Endodermal cell (in vitro differentiated cells): Measurements from ENCODE around the gene GATAD2A. TPM values are rescaled to one million over a fixed set of nuclear protein-coding genes. Genes with fewer than 3 reads are reported as not detected.
A peak's percentile ranks its signal among the peaks of the same experiment; 100 is the strongest.

Experiments used
- DNase-seq: peaks from one replicate; pipeline ENCODE4 v3.0.0-alpha.2; 2017
- H3K27ac ChIP-seq: 2 replicates; pipeline ENCODE4 v1.5.1; 2013; ENCODE audit warnings: mild to moderate bottlenecking, low read depth, low read length, moderate library complexity
- H3K27me3 ChIP-seq: 2 replicates; pipeline ENCODE4 v1.6.1; 2013; ENCODE audit warnings: mild to moderate bottlenecking, low read length, moderate library complexity; ENCODE audit not compliant: insufficient read depth, control insufficient read depth, poor library complexity, severe bottlenecking
- H3K36me3 ChIP-seq: 2 replicates; pipeline ENCODE4 v1.7.0; 2013; ENCODE audit warnings: mild to moderate bottlenecking, low read length, moderate library complexity; ENCODE audit not compliant: control insufficient read depth, insufficient read depth
- H3K4me1 ChIP-seq: one replicate; pipeline ENCODE4 v1.7.0; 2013; ENCODE audit warnings: low read length; ENCODE audit not compliant: control insufficient read depth, insufficient read depth
- H3K4me3 ChIP-seq: 2 replicates; pipeline ENCODE4 v1.5.1; 2013; ENCODE audit warnings: mild to moderate bottlenecking, low read length, moderate library complexity
- H3K9ac ChIP-seq: 2 replicates; pipeline ENCODE4 v1.6.1; 2013; ENCODE audit warnings: mild to moderate bottlenecking, low read length, moderate library complexity; ENCODE audit not compliant: poor library complexity, severe bottlenecking; ENCODE audit errors: extremely low read depth
- H3K9me3 ChIP-seq: 2 replicates; pipeline ENCODE4 v1.6.1; 2013; ENCODE audit warnings: mild to moderate bottlenecking, low read length, moderate library complexity; ENCODE audit not compliant: control insufficient read depth
- H3K27ac Mint-ChIP-seq: 2 replicates; pipeline ENCODE4 v1.8.0; 2020; ENCODE audit warnings: mixed read lengths
- H3K27me3 Mint-ChIP-seq: 2 replicates; pipeline ENCODE4 v1.8.0; 2021; ENCODE audit warnings: mild to moderate bottlenecking, mixed read lengths; ENCODE audit not compliant: insufficient read depth
- H3K36me3 Mint-ChIP-seq: 2 replicates; pipeline ENCODE4 v1.8.0; 2020; ENCODE audit warnings: low read depth, mixed read lengths
- H3K4me1 Mint-ChIP-seq: 2 replicates; pipeline ENCODE4 v1.8.0; 2020; ENCODE audit warnings: mixed read lengths
- H3K4me3 Mint-ChIP-seq: 2 replicates; pipeline ENCODE4 v1.8.0; 2020; ENCODE audit warnings: mild to moderate bottlenecking, moderate library complexity, mixed read lengths
- H3K9me3 Mint-ChIP-seq: 2 replicates; pipeline ENCODE4 v1.8.0; 2020; ENCODE audit warnings: mild to moderate bottlenecking, mixed read lengths
- CTCF ChIP-seq: fragments of 200-600 bp; sonication (generic); conservative IDR thresholded peaks from 2 replicates; pipeline ENCODE4 v1.5.0; 2021; ENCODE audit warnings: antibody characterized with exemption, mild to moderate bottlenecking
- WGBS, 2 experiments: methylation state at CpG; one replicate each; pipeline versions ENCODE4 v1.1.5 to v1.1.7; 2013; ENCODE audit warnings: missing lambda C conversion rate in 2 of 2, mixed read lengths in 1 of 2; ENCODE audit not compliant: insufficient coverage in 1 of 2, insufficient read length in 1 of 2; 5-methylcytosine and 5-hydroxymethylcytosine counted together
- total RNA-seq, 2 donors: library from RNA; stranded (reverse); fragmentation: NEBNext Ultra II Directional in 1 of 2; extraction: Animal tissue kit (Norgen Biotek cat#: 25700) in 1 of 2; gene quantifications; 2 replicates in 1 of 2; 3 replicates in 1 of 2; pipeline ENCODE4 v1.2.1, GENCODE V29; 2021

GATAD2A gene
- total RNA-seq, 2 donors from 2014 or later = 115 to 126 TPM

GRCh38 chr19:19508217-19508616, 102.7 kb downstream of the GATAD2A start:
- Histone ChIP-seq H3K27ac (no peak overlapping the region), H3K27me3 (no peaks in the 10 kb centered on the region), H3K4me1 (no peaks in the 10 kb centered on the region), H3K36me3 (peaks cover 26% of the 10 kb centered on the region), H3K9me3 (no peaks in the 10 kb centered on the region), H3K9ac (no peak overlapping the region), H3K4me3 (no peak overlapping the region)
- 92 to 98% methylated on average over 6 to 11 of the region's 11 CpGs for WGBS, 2 experiments
- H3K9me3 Mint-ChIP-seq = no peaks in the 10 kb centered on the region
- DNase-seq = no peak
- TF ChIP-seq CTCF = no peak
- no peak overlapping the region for H3K4me3 Mint-ChIP-seq
- H3K4me1 Mint-ChIP-seq = peaks cover 2% of the 10 kb centered on the region
- no peak overlapping the region for H3K27ac Mint-ChIP-seq
- H3K36me3 Mint-ChIP-seq = peaks cover 38% of the 10 kb centered on the region
- no peaks in the 10 kb centered on the region for H3K27me3 Mint-ChIP-seq

DNA sequence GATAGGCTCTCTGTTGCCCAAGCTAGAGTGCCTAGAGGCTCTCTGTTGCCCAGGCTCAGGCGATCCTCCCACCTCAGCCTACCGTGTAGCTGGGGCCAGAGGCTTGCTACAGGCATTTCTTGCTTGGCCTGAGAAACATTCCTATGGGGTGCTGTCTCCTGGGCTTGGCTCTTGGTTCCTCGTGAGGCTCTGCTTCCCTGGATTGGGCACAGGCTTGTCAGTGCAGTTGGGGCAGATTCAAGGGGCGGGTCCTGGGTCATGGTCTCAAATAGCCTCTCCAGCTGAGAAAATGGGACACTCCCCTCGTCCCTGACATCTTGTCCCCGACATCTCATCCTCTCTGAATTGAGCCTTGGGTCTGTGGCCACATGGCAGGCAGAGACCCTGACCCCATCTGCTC, 105.0 kb downstream of the GATAD2A start:
- H3K27ac Mint-ChIP-seq = no peak overlapping the region
- WGBS, 2 experiments = 79 to 82% methylated on average over 6 of the region's 6 CpGs
- DNase-seq = peak; percentile 79
- H3K9ac ChIP-seq = no peak overlapping the region
- no peaks in the 10 kb centered on the region for H3K9me3 Mint-ChIP-seq
- H3K27me3 Mint-ChIP-seq = no peaks in the 10 kb centered on the region
- no peak overlapping the region for H3K4me3 ChIP-seq
- H3K27me3 ChIP-seq = no peaks in the 10 kb centered on the region
- H3K9me3 ChIP-seq = no peaks in the 10 kb centered on the region
- H3K27ac ChIP-seq = no peak overlapping the region
- peaks cover 8% of the 10 kb centered on the region for H3K36me3 ChIP-seq
- H3K4me3 Mint-ChIP-seq = no peak overlapping the region
- H3K4me1 ChIP-seq = no peaks in the 10 kb centered on the region
- peaks cover 18% of the 10 kb centered on the region for H3K36me3 Mint-ChIP-seq
- TF ChIP-seq CTCF = no peak
- peaks cover 2% of the 10 kb centered on the region for H3K4me1 Mint-ChIP-seq

- no peaks in the 10 kb centered on the region for H3K4me1 ChIP-seq
- H3K36me3 Mint-ChIP-seq = peaks cover 5% of the 10 kb centered on the region
- H3K27ac ChIP-seq = no peak overlapping the region
- no peaks in the 10 kb centered on the region for H3K9me3 ChIP-seq
- no peak for DNase-seq
- H3K9me3 Mint-ChIP-seq = no peaks in the 10 kb centered on the region
- no peaks in the 10 kb centered on the region for H3K27me3 ChIP-seq
- TF ChIP-seq CTCF = no peak
- no peak overlapping the region for H3K4me3 Mint-ChIP-seq
- H3K4me3 ChIP-seq = no peak overlapping the region
- 96 to 98% methylated on average over 17 of the region's 17 CpGs for WGBS, 2 experiments
- H3K36me3 ChIP-seq = peaks cover 9% of the 10 kb centered on the region
- no peaks in the 10 kb centered on the region for H3K27me3 Mint-ChIP-seq
- no peaks in the 10 kb centered on the region for H3K4me1 Mint-ChIP-seq
- H3K9ac ChIP-seq = no peak overlapping the region
- H3K27ac Mint-ChIP-seq = no peak overlapping the region
Measured at GRCh38 chr19:19513682-19514081, 108.2 kb downstream of the GATAD2A start.
